Naive B cell (primary cell): ENCODE results near the gene KCNJ1. TPM values are rescaled to one million over a fixed set of nuclear protein-coding genes. Genes with fewer than 3 reads are reported as not detected.

ENCODE experiments used
- ATAC-seq, 2 donors: fragments of 150-1000 bp; cut with Tn5 transposase; 2 replicates each; pipeline ENCODE4 v1.10.0; 2021; ENCODE audit warnings: low read depth in 2 of 2, mild to moderate bottlenecking in 2 of 2, moderate library complexity in 2 of 2
- DNase-seq: peaks from one replicate; pipeline ENCODE4 v3.0.0; 2022
- H3K27ac Mint-ChIP-seq, 6 donors: one replicate each; pipeline ENCODE4 v1.8.0; 2020 to 2022; ENCODE audit warnings: mild to moderate bottlenecking in 6 of 6, mixed read lengths in 6 of 6, moderate library complexity in 5 of 6, inconsistent platforms in 2 of 6
- H3K27me3 Mint-ChIP-seq, 3 donors: one replicate each; pipeline ENCODE4 v1.8.0; 2021 to 2022; ENCODE audit warnings: mixed read lengths in 3 of 3, mild to moderate bottlenecking in 1 of 3
- H3K36me3 Mint-ChIP-seq, 2 donors: one replicate each; pipeline ENCODE4 v1.8.0; 2020 to 2022; ENCODE audit warnings: mixed read lengths in 2 of 2, inconsistent platforms in 1 of 2, mild to moderate bottlenecking in 1 of 2
- H3K4me1 Mint-ChIP-seq, 3 donors: one replicate each; pipeline ENCODE4 v1.8.0; 2020 to 2022; ENCODE audit warnings: mixed read lengths in 3 of 3, inconsistent platforms in 1 of 3, mild to moderate bottlenecking in 1 of 3, moderate library complexity in 1 of 3
- H3K4me3 Mint-ChIP-seq, 8 donors: one replicate each; pipeline ENCODE4 v1.8.0; 2020 to 2022; ENCODE audit warnings: mild to moderate bottlenecking in 8 of 8, mixed read lengths in 8 of 8, moderate library complexity in 8 of 8, inconsistent platforms in 2 of 8
- H3K9me3 Mint-ChIP-seq, 7 donors: one replicate each; pipeline ENCODE4 v1.8.0; 2020 to 2022; ENCODE audit warnings: mixed read lengths in 7 of 7, mild to moderate bottlenecking in 5 of 7, inconsistent platforms in 2 of 7, moderate library complexity in 1 of 7
- polyA plus RNA-seq, 6 donors: library from polyadenylated mRNA; unstranded; fragments of 300-500 nt; fragmentation: Illumina TruSeq; gene quantifications; one replicate each; pipeline ENCODE4 v1.2.3, GENCODE V29; 2021; ENCODE audit warnings: low read depth in 6 of 6

KCNJ1 gene
- polyA plus RNA-seq, 6 donors from 2014 or later, result 0.18 to 0.64 (median 0.20) TPM; not detected in 3

- peak overlapping the region; percentile 73 to 90 (median 83) for H3K4me3 Mint-ChIP-seq
- peak overlapping the region in 1 of 6 donors; percentile 13 for H3K27ac Mint-ChIP-seq
- H3K9me3 Mint-ChIP-seq, result peaks cover 0 to 3% (median 0%) of the 10 kb centered on the region in 7 donors
- DNase-seq, result no peak
- no peak for ATAC-seq
- peaks cover 60 to 82% (median 79%) of the 10 kb centered on the region in 3 donors for H3K27me3 Mint-ChIP-seq
- no peaks in the 10 kb centered on the region for H3K36me3 Mint-ChIP-seq
- H3K4me1 Mint-ChIP-seq, result peaks cover 18 to 33% (median 24%) of the 10 kb centered on the region in 3 donors
These were observed 39.3 kb upstream of the KCNJ1 start for GRCh38 chr11:128906185-128907050.

DNA sequence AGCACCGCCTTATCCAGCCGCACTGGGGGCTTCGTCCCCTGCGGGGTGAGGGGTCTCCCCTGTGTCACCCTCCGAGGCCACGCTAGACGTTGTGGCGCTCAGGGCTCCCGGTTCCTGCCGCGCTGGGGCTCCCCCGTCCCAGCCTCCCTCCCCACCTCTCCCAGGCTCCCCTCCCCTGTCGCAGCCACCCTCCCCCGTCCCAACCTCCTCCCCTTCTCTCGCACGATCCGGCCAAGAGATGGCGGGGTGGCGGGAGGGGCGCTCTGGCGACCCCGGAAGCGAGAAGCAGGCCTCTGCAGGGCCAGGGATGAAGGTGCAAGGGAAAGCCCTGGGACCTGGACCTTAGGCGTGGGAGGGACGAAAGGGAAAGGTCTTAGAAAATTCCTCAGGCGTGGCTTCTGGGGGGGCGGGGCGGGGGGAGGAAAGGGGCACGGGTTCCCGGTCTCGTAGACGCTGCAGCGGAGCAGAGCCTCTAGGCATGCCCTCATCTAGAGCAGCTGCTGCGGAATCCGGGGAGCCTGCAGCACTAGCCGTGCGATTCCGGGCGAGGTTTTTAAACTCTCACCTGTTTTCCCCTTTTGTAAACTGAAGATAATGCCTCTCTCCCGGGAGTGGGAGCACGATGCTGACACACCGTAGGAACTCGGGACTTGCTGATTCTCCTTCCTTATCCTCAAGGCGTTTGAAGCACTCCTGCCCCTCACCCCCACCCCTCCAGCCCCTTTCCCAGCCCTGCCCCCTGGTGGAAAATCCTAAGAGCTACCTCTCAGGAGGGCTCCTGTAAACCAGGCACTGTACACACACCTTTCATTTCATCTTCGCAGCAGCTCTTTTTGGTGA lies 38.5 kb upstream of the KCNJ1 start:
- H3K27ac Mint-ChIP-seq, result no peak overlapping the region
- peaks cover 18 to 33% (median 24%) of the 10 kb centered on the region in 3 donors for H3K4me1 Mint-ChIP-seq
- H3K4me3 Mint-ChIP-seq, result peak overlapping the region; percentile 73 to 90 (median 83)
- ATAC-seq (peak; percentile 65 to 67), DNase-seq (peak; percentile 34)
- H3K36me3 Mint-ChIP-seq, result no peaks in the 10 kb centered on the region
- H3K27me3 Mint-ChIP-seq, result peaks cover 66 to 82% (median 79%) of the 10 kb centered on the region in 3 donors
- H3K9me3 Mint-ChIP-seq, result peaks cover 0 to 3% (median 0%) of the 10 kb centered on the region in 7 donors

- H3K27me3 Mint-ChIP-seq, result peaks cover 72 to 82% (median 81%) of the 10 kb centered on the region in 3 donors
- H3K4me3 Mint-ChIP-seq, result peak overlapping the region; percentile 65 to 90 (median 82)
- H3K27ac Mint-ChIP-seq, result peak overlapping the region in 1 of 6 donors; percentile 33
- no peaks in the 10 kb centered on the region for H3K36me3 Mint-ChIP-seq
- peak; percentile 56 to 57 for ATAC-seq
- peak; percentile 47 for DNase-seq
- peaks cover 18 to 33% (median 24%) of the 10 kb centered on the region in 3 donors for H3K4me1 Mint-ChIP-seq
- peaks cover 0 to 3% (median 0%) of the 10 kb centered on the region in 7 donors for H3K9me3 Mint-ChIP-seq
These were observed 37.7 kb upstream of the KCNJ1 start for GRCh38 chr11:128904656-128905344.

GRCh38 chr11:128904303-128904655 lies 37.2 kb upstream of the KCNJ1 start:
- Mint-ChIP-seq H3K27ac (no peak overlapping the region), H3K27me3 (peaks cover 71 to 82% (median 81%) of the 10 kb centered on the region in 3 donors), H3K4me3 (peak overlapping the region; percentile 35 to 86 (median 74)), H3K9me3 (peaks cover 0 to 3% (median 0%) of the 10 kb centered on the region in 7 donors), H3K4me1 (peaks cover 18 to 33% (median 24%) of the 10 kb centered on the region in 3 donors), H3K36me3 (no peaks in the 10 kb centered on the region)
- DNase-seq (no peak), ATAC-seq (no peak)

DNA sequence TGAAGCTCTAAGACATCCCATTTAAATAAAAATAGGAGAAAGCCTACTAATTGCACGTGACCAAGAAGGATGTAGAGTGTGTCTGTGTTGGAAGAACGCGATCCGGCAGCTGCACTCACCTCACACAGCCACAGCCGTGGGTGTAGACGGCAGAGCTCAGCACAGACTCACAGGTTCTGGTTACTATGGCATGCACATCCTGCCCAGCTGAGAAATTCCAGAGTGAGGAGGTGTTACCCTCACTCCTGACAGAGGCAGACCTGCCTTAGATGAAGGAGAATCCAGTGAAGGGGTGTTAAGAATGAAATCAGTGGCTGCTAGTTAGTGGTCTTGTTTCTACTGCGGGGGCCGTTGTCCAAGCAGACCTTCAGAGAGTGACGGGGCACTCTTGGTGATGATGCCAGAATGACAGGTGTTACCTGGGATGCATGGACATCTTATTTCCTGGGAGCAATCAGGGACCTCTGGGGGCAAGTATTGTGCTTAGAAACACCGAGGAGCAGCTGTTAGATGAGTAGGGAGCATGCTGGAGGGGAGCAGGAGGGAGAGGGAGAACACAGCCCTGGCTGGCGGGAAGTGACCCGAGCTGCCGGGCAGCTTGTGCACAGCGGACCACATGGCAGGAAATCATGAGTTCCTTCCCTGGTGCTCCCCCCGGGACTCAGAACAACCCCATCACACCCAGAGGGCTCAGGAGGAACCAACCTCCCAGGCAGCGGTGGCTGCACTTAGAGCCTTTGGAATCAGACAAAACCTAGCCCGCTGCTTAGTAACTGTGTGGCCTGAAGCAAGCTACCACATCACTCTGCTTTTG lies 36.4 kb upstream of the KCNJ1 start:
- Mint-ChIP-seq H3K27me3 (peaks cover 73 to 82% (median 81%) of the 10 kb centered on the region in 3 donors), H3K27ac (no peak overlapping the region), H3K9me3 (peaks cover 0 to 3% (median 0%) of the 10 kb centered on the region in 7 donors), H3K4me1 (peaks cover 23 to 34% (median 31%) of the 10 kb centered on the region in 3 donors), H3K4me3 (peak overlapping the region in 7 of 8 donors; percentile 65 to 86 (median 76)), H3K36me3 (no peaks in the 10 kb centered on the region)
- peak in 1 of 2 donors; percentile 20 for ATAC-seq
- DNase-seq, result no peak

DNA sequence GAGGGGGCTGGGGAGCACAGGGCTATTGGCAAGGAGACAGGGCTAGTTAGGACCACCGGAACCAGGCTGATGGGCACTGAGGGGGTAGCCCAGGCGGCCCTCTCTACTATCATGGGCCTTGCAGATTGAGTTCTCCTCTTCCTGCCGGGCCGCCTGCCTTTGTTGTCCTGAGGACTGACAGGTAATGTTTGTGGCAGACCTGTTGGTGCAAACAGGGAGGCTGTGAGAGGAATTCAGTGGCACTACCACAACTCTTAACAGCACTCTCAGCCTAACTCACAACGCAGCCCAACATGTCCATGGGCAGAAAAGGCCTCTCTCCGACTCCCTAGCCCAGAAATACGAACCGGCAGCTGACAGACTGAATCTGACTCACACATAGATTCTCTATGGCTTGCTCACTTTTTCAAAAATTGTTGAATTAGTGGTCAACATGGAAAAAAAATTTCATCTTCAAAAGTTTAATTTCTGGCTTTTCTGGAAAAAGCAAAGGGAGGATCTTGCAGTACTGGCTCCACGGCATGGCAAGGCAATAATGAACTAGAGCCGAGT lies 35.5 kb upstream of the KCNJ1 start:
- DNase-seq (no peak), ATAC-seq (no peak)
- H3K27ac Mint-ChIP-seq, result no peak overlapping the region
- H3K36me3 Mint-ChIP-seq, result no peaks in the 10 kb centered on the region
- peaks cover 77 to 86% (median 85%) of the 10 kb centered on the region in 3 donors for H3K27me3 Mint-ChIP-seq
- peak overlapping the region in 3 of 8 donors; percentile 19 to 45 (median 35) for H3K4me3 Mint-ChIP-seq
- peaks cover 0 to 3% (median 0%) of the 10 kb centered on the region in 7 donors for H3K9me3 Mint-ChIP-seq
- H3K4me1 Mint-ChIP-seq, result peaks cover 27 to 37% (median 34%) of the 10 kb centered on the region in 3 donors

GRCh38 chr11:128901653-128902514 lies 34.8 kb upstream of the KCNJ1 start:
- H3K27ac Mint-ChIP-seq, result no peak overlapping the region
- DNase-seq (no peak), ATAC-seq (no peak)
- no peaks in the 10 kb centered on the region for H3K36me3 Mint-ChIP-seq
- peaks cover 27 to 37% (median 34%) of the 10 kb centered on the region in 3 donors for H3K4me1 Mint-ChIP-seq
- H3K4me3 Mint-ChIP-seq, result peak overlapping the region in 2 of 8 donors; percentile 45 to 51
- H3K27me3 Mint-ChIP-seq, result peaks cover 76 to 86% (median 85%) of the 10 kb centered on the region in 3 donors
- peaks cover 0 to 3% (median 0%) of the 10 kb centered on the region in 7 donors for H3K9me3 Mint-ChIP-seq

- no peak for ATAC-seq
- Mint-ChIP-seq H3K4me1 (peaks cover 22 to 26% (median 26%) of the 10 kb centered on the region in 3 donors), H3K4me3 (no peak overlapping the region), H3K27me3 (peaks cover 88 to 93% (median 89%) of the 10 kb centered on the region in 3 donors), H3K9me3 (no peaks in the 10 kb centered on the region), H3K27ac (no peak overlapping the region), H3K36me3 (no peaks in the 10 kb centered on the region)
- DNase-seq, result no peak
These were observed 33.4 kb upstream of the KCNJ1 start for GRCh38 chr11:128900468-128900867.

DNA sequence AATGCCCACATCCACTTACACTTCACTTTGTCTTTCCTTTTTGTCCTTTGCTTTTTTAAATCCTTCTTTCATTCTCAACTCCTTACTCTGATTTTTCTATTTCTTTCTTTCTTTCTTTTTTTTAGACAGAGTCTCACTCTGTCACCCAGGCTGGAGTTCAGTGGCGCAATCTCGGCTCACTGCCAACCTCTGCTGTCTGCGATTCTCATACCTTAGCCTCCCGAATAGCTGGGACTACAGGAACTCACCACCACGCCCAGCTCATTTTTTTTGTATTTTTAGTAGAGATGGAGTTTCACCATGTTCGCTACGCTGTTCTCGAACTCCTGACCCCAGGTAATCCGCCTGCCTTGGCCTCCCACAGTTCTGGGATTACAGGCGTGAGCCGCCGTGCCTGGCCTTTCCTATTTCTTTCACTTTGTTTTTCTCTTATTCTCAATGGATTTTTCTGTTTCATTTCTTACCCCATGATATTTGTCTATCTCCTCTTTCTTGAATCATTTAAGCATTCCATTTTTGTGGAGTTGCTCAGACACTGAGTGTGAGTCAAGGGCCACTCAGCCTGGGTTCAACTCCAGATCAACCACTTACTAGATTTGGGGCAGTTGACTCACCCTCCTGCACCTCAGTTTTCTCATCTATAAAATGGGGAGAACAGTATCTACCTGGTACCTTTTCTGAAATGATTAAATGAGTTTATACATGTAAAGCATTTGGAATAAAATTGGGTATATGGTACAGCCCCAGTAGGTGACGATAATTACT lies 31.7 kb upstream of the KCNJ1 start:
- no peak for ATAC-seq
- no peaks in the 10 kb centered on the region for H3K36me3 Mint-ChIP-seq
- H3K9me3 Mint-ChIP-seq, result peaks cover 0 to 2% (median 0%) of the 10 kb centered on the region in 7 donors
- H3K4me3 Mint-ChIP-seq, result peak overlapping the region in 1 of 8 donors; percentile 54
- H3K27me3 Mint-ChIP-seq, result peaks cover 84 to 97% (median 93%) of the 10 kb centered on the region in 3 donors
- peak overlapping the region in 1 of 6 donors; percentile 44 for H3K27ac Mint-ChIP-seq
- no peak for DNase-seq
- H3K4me1 Mint-ChIP-seq, result peaks cover 16 to 22% (median 20%) of the 10 kb centered on the region in 3 donors

DNA sequence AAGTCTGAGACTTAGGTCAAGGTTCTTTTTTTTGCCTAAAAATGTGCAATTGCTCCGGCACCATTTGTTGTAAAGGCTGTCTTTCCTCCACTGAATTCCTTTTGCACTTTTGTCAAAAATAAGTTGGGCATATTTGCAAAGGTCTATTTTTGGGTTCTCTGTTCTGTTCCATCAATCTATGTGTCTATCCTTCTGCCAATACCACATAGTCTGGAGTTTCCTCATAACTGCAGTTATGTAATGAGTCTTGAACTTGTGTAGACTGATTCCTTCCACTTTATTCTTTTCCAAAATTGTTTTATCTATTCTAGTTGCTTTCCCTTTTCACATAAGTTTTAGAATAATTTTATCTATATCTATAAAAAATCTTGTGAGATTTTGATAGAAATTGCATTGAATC lies 30.7 kb upstream of the KCNJ1 start:
- DNase-seq, result no peak
- no peaks in the 10 kb centered on the region for H3K36me3 Mint-ChIP-seq
- peaks cover 0 to 2% (median 0%) of the 10 kb centered on the region in 7 donors for H3K9me3 Mint-ChIP-seq
- no peak overlapping the region for H3K4me3 Mint-ChIP-seq
- H3K27ac Mint-ChIP-seq, result no peak overlapping the region
- peaks cover 81 to 97% (median 93%) of the 10 kb centered on the region in 3 donors for H3K27me3 Mint-ChIP-seq
- H3K4me1 Mint-ChIP-seq, result peaks cover 13 to 19% (median 19%) of the 10 kb centered on the region in 3 donors
- ATAC-seq, result no peak
